Neutrophil (primary cell): Measurements from ENCODE around the gene MARK4.
"Not testable (repeated sequence)": the region's sequence is repeated elsewhere in the genome, so short reads cannot be mapped to it uniquely, and the experiment has no call there.

Experiments used
- H3K27ac ChIP-seq: fragments of 200-600 bp; sonication (generic); 2 replicates; pipeline ENCODE4 v1.5.1; 2016; ENCODE audit warnings: mild to moderate bottlenecking, moderate library complexity
- H3K27me3 ChIP-seq: fragments of 200-600 bp; sonication (generic); 2 replicates; pipeline ENCODE4 v1.6.0; 2016; ENCODE audit warnings: mild to moderate bottlenecking
- H3K36me3 ChIP-seq: fragments of 200-600 bp; sonication (generic); 2 replicates; pipeline ENCODE4 v1.5.1; 2017
- H3K4me1 ChIP-seq, 2 experiments: fragments of 200-600 bp in 1 of 2; sonication (generic) in 1 of 2; 1 replicate in 1 of 2; 2 replicates in 1 of 2; pipeline versions ENCODE4 v1.5.1 to v1.6.1; 2013 to 2016; ENCODE audit warnings: low read depth in 1 of 2, low read length in 1 of 2, mild to moderate bottlenecking in 1 of 2, moderate library complexity in 1 of 2; ENCODE audit not compliant: control insufficient read depth in 1 of 2, insufficient read depth in 1 of 2
- H3K4me3 ChIP-seq, 2 experiments: fragments of 200-600 bp in 1 of 2; sonication (generic) in 1 of 2; 1 replicate in 1 of 2; 2 replicates in 1 of 2; pipeline ENCODE4 v1.5.1; 2013 to 2016; ENCODE audit warnings: low read depth in 1 of 2, low read length in 1 of 2, mild to moderate bottlenecking in 1 of 2, moderate library complexity in 1 of 2
- H3K9me3 ChIP-seq: fragments of 200-600 bp; sonication (generic); 2 replicates; pipeline ENCODE4 v1.5.1; 2016
- CTCF ChIP-seq: fragments of 200-600 bp; sonication (generic); IDR thresholded peaks from 2 replicates; pipeline ENCODE4 v1.5.1; 2016; ENCODE audit warnings: antibody characterized with exemption

The MARK4 gene

GRCh38 chr19:45306518-45307027 lies 55.5 kb downstream of the MARK4 start:
- peaks cover 28% of the 10 kb centered on the region for H3K27me3 ChIP-seq
- no peaks in the 10 kb centered on the region for H3K4me1 ChIP-seq
- H3K36me3 ChIP-seq, result peaks cover 7% of the 10 kb centered on the region
- TF ChIP-seq CTCF, result no peak
- H3K9me3 ChIP-seq, result no peaks in the 10 kb centered on the region
- no peak overlapping the region for H3K4me3 ChIP-seq
- no peak overlapping the region for H3K27ac ChIP-seq

GRCh38 chr19:45307361-45307760 lies 56.3 kb downstream of the MARK4 start:
- H3K4me3 ChIP-seq, result no peak overlapping the region
- H3K27ac ChIP-seq, result no peak overlapping the region
- no peaks in the 10 kb centered on the region for H3K4me1 ChIP-seq
- no peaks in the 10 kb centered on the region for H3K9me3 ChIP-seq
- peaks cover 5% of the 10 kb centered on the region for H3K36me3 ChIP-seq
- TF ChIP-seq CTCF, result no peak
- H3K27me3 ChIP-seq, result peaks cover 28% of the 10 kb centered on the region

GRCh38 chr19:45309322-45309721 lies 58.3 kb downstream of the MARK4 start:
- H3K27me3 ChIP-seq, result peaks cover 29% of the 10 kb centered on the region
- H3K4me3 ChIP-seq, H3K9me3 ChIP-seq, H3K36me3 ChIP-seq, H3K27ac ChIP-seq, H3K4me1 ChIP-seq: not testable (repeated sequence)

- H3K9me3 ChIP-seq, result no peaks in the 10 kb centered on the region
- no peaks in the 10 kb centered on the region for H3K4me1 ChIP-seq
- no peaks in the 10 kb centered on the region for H3K36me3 ChIP-seq
- no peak overlapping the region for H3K27ac ChIP-seq
- H3K27me3 ChIP-seq, result peaks cover 29% of the 10 kb centered on the region
- TF ChIP-seq CTCF, result no peak
- H3K4me3 ChIP-seq, result no peak overlapping the region
Measured at GRCh38 chr19:45311621-45312020, 60.5 kb downstream of the MARK4 start.

GRCh38 chr19:45312285-45312684 lies 61.2 kb downstream of the MARK4 start:
- not testable (repeated sequence) for H3K4me3 ChIP-seq, H3K4me1 ChIP-seq, H3K36me3 ChIP-seq, H3K27ac ChIP-seq, H3K9me3 ChIP-seq
- peaks cover 29% of the 10 kb centered on the region for H3K27me3 ChIP-seq

- Histone ChIP-seq H3K27me3 (peaks cover 48% of the 10 kb centered on the region), H3K4me1 (no peaks in the 10 kb centered on the region), H3K27ac (no peak overlapping the region), H3K9me3 (no peaks in the 10 kb centered on the region), H3K36me3 (no peaks in the 10 kb centered on the region), H3K4me3 (no peak overlapping the region)
- TF ChIP-seq CTCF, result no peak
Measured at GRCh38 chr19:45314708-45315245, 63.7 kb downstream of the MARK4 start.

GRCh38 chr19:45315304-45315703 lies 64.2 kb downstream of the MARK4 start:
- no peak overlapping the region for H3K27ac ChIP-seq

More at GRCh38 chr19:45315304-45315703, 64.2 kb downstream of the MARK4 start:
- Histone ChIP-seq H3K27me3 (peaks cover 48% of the 10 kb centered on the region), H3K36me3 (no peaks in the 10 kb centered on the region), H3K4me1 (no peaks in the 10 kb centered on the region), H3K4me3 (no peak overlapping the region), H3K9me3 (no peaks in the 10 kb centered on the region)
- TF ChIP-seq CTCF, result no peak
